ENCODE results near the gene ATP4B.

ATP4B gene

DNA sequence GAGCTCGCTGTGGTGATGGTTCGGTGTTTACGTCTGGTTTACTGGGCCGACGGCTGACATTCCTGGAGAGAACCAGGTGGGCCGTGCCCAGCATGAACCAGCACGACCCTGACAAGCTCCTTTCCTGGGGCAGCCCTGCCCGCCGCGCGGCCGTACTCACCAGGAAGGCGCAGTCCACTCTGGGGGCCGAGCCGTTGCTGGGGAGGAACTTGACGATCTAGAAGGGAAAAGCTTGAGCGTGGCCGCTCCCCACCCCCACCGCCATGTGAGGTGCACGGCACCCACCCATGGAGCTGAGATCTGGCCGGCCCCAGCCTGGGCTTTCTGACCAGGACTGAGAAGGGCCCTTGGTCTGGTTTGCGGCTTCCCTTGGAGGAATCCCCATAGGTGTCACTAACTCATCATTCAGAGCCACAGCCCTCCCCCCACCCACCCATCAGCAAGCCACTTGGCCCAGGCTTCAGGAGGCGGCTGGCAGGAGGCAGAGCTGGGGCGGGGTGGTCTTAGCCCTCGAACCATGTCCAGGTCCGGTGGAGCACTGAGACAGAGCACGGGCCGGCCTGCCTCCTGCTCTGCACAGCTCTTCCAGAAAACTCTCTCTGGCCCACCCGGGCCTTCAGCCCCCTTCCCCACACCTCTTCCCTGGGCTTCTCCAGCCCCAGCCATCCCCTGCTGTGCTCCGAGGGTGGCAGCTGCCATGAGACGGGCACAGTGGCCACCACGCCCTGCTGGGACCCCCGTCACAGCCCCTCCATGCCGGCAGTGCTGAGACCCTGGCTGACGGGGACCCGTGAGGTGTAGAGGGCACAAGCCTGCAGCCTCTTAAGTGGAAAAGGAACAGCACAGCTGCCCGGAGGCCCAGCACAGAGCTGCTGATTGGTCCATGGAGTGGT is 6.2 kb downstream of the ATP4B start:
- no peak overlapping the region for H3K4me3 ChIP-seq (replicated peaks; ENCODE audit: low read depth, low read length)
- no peak for DNase-seq (ENCODE audit: low read depth)
- TF ChIP-seq, protein P1, sequence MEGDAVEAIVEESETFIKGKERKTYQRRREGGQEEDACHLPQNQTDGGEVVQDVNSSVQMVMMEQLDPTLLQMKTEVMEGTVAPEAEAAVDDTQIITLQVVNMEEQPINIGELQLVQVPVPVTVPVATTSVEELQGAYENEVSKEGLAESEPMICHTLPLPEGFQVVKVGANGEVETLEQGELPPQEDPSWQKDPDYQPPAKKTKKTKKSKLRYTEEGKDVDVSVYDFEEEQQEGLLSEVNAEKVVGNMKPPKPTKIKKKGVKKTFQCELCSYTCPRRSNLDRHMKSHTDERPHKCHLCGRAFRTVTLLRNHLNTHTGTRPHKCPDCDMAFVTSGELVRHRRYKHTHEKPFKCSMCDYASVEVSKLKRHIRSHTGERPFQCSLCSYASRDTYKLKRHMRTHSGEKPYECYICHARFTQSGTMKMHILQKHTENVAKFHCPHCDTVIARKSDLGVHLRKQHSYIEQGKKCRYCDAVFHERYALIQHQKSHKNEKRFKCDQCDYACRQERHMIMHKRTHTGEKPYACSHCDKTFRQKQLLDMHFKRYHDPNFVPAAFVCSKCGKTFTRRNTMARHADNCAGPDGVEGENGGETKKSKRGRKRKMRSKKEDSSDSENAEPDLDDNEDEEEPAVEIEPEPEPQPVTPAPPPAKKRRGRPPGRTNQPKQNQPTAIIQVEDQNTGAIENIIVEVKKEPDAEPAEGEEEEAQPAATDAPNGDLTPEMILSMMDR (IDR thresholded peaks at IDR 0.05; ENCODE audit: low read length, missing control alignments): no peak

DNA sequence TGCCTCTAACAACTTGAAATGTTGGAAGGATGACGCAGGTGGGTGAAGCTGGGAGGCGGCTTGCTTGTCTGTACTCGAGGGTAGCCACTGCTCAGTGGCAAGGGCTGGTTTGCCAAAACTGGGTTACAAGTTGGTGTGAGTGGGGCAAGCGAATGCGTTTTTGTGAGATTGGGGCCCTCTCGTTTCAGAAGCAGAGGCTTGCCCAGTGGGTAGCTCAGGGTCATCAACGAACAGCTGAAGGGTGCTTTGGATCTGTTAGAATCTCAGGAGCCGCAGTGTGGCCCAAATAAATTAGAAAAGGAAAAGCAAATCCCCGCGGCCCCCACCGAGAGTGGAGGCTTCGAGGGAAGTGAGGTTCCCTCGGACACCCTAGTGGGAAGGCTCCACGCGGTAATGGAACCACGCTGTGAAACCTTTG is 7.3 kb downstream of the ATP4B start:
- TF ChIP-seq, protein P1 (IDR thresholded peaks at IDR 0.05; ENCODE audit: low read length, missing control alignments): no peak
- DNase-seq (ENCODE audit: low read depth): no peak
- H3K4me3 ChIP-seq (replicated peaks; ENCODE audit: low read depth, low read length): no peak overlapping the region

DNA sequence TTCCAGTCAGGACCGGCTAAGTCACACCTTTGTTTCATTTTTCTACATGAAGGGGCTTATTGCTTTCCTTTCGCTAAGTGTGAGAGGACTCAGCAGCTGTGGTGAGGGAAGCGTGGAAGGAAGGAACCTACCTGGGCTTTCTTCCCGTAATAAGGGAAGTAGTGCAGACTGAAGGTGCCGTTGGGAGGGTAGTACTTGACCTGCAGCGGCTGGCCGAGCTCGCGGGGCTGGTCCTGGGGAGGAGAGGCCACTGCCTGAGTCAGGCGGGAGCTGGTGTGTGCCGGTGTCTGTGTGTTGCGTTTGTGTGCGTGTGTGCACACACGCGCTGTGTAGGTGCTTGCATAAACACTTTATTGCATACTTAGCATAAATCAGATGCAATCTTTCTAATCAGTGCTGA is 7.7 kb downstream of the ATP4B start:
- DNase-seq (ENCODE audit: low read depth): no peak
- H3K4me3 ChIP-seq (replicated peaks; ENCODE audit: low read depth, low read length): no peak overlapping the region
- TF ChIP-seq, protein P1 (IDR thresholded peaks at IDR 0.05; ENCODE audit: low read length, missing control alignments): no peak

DNA sequence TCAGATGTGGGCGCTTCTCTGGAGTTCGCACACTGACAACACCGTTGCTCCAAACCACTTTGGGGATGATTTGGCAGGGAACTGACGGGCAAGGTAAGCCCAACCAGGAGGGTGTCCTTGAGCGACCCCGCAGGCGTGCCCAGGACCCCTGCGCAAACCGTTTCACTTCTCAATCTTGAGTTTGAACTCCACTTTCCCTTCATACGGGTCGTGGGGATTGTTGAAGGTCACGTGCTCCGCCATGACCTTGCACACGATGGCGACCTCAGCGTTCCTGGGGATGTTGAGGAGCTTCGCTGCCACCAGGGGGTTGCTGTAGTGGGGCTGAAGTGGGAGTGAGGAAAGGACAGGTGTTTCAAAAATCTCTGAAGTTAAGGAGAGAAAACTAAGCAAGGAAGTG is 8.8 kb downstream of the ATP4B start:
- no peak for DNase-seq (ENCODE audit: low read depth)
- TF ChIP-seq, protein P1 (IDR thresholded peaks at IDR 0.05; ENCODE audit: low read length, missing control alignments): no peak
- no peak overlapping the region for H3K4me3 ChIP-seq (replicated peaks; ENCODE audit: low read depth, low read length)

DNA sequence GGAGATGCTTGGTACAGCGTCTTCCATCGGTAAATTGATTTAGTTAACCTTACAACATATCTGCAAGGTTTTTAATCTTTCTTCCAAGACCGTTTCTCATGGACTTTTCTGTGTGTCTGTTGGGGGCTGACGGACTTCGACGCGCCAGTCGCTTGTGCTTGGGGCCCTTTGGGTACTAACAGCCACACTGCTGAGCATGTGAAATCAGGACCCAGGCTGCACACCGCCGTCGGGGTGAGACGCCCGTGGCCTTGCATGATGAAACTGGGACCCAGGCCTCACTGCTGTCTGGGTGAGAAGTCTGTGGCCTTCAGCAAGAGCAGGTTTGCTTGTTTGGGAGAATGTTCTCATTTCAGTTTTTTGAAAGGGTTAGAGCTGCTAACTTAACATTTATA is 9.8 kb downstream of the ATP4B start:
- no peak for DNase-seq (ENCODE audit: low read depth)
- TF ChIP-seq, protein P1 (IDR thresholded peaks at IDR 0.05; ENCODE audit: low read length, missing control alignments): no peak
- H3K4me3 ChIP-seq (replicated peaks; ENCODE audit: low read depth, low read length): no peak overlapping the region

DNA sequence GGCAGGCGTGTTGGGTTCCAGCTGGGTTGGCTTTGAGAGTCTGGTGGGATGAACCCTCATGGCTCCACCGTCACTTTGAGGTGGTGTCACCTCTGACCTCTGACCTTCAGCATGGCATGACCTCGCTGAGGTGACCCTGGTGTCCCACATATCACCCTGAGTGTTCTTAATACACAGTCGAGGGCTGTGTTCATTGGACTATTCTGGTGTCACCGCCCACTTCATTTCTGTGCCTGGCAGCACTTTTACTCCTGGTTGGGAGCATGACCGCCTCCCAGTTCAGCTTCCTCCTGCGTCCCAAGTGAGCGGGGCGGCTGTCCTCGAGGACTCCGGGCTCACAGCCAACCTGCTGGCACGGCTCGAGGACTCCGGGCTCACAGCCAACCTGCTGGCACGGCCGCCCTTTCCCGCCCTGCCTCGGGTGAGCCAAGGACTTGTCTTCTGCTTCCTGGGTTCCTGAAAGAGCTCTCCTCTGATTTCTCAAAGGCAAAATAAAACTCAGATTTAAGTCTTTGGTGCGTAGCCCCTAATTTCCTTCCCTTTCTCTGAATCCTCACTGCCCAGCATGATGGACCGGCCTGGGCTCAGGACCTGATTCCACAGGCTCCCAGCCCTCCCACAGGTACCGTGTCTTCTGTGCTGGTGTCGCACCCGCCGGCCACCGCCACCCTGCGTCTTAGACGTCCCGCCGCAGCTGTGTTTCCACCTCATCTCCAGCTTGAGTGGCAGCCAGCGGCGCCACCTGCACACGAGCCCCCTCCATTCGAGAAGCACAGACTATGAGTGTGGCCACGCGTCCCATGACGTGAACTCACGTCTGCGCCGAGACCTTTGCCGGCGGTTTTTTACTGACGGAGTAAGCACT is 10.4 kb downstream of the ATP4B start:
- TF ChIP-seq, protein P1 (IDR thresholded peaks at IDR 0.05; ENCODE audit: low read length, missing control alignments): no peak
- H3K4me3 ChIP-seq (replicated peaks; ENCODE audit: low read depth, low read length): no peak overlapping the region
- DNase-seq (ENCODE audit: low read depth): peak; percentile 64

All from fibroblast of pulmonary artery (primary cell).